CD4-positive, alpha-beta T cell treated with Interleukin-17A for 1 hour (primary cell): ENCODE results near the gene RNF14.
A peak's percentile ranks its signal among the peaks of the same experiment; 100 is the strongest.
"Not testable (repeated sequence)": the region's sequence is repeated elsewhere in the genome, so short reads cannot be mapped to it uniquely, and the experiment has no call there.

Experiments used
- DNase-seq: peaks from one replicate; pipeline ENCODE4 v3.0.0-alpha.2; 2020

RNF14 gene

DNA sequence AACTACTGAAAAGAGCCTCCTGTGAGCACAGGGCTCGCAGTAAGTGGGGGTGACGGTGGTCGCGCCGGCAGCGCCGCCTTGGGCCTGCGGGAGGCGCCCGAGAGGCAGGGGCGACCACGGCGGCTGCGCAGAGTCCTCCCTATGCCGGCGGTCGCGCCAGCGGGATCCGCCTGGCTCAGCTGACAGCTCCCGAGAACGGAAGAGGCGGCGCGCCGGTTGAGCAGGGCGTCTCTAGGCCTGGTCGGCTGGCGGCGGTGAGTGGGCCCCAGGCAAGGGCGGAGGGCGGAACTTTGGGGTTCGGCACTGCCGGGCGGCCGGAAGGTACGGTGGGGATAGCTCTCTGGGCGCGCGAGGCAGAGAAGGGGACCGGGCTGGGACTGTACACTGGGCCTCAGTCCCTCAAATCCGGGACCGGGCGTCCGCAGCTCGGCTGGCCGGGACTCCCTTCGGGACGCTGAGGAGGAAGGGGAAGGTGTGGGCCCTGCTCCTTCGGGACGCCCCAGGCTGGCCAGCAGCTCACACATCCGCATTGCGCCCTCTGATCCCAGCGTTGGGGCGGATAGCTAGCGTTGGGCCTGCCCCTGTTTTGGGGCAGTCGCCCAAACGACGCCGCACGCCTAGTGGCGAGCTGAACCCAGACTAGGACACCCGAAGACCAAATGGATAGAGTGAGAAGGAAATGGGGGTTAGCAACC lies at the start of gene RNF14:
Gene RNF14 (plus strand): TSS at position 192 of the 695 bp plus-strand sequence. CDS start 4,484 bp downstream, outside the sequence.
- peak; percentile 94 for DNase-seq

DNA sequence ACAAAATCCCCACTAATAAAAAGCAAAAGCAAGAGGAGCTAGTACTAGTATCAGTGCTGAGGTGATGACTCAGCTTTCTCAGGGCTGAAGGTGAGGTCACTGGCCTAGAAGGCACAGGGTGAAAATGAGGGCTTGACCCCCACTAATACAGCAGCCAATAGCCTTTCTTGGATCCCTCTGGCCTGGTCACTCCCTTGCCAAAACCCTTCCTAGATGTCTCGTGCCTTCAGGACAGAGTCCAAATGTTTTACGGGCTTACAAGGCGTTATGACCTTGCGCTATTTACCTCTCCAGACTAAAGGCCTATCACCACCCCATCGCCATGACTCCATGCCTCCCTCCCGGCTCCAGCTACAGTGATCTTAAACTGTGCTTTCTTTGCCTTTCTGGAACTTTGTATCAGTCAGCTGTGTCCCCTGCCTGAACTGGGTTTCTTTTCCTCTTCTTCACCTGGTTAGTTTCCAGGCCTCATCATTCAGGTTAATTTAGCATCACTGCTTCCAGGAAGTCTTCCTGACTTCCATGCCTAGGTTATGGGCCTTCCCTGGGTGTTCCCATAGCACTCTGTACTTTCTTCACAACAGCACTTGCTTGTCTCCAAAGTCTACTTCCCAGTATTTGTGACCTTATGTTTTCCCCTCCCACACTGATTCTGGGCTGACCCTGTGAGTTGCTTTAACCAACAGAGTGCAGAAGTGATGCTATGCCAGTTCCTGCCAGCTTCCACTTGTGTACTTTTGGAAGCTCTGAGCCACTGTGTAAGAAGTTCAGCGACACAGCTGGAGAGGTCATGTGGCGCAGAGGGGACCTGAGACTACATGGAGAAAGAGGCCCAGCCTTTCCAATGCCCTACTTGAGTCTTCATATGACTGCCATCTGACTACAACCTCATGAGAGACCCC lies 49.4 kb upstream of the RNF14 start:
- DNase-seq: no peak

DNA sequence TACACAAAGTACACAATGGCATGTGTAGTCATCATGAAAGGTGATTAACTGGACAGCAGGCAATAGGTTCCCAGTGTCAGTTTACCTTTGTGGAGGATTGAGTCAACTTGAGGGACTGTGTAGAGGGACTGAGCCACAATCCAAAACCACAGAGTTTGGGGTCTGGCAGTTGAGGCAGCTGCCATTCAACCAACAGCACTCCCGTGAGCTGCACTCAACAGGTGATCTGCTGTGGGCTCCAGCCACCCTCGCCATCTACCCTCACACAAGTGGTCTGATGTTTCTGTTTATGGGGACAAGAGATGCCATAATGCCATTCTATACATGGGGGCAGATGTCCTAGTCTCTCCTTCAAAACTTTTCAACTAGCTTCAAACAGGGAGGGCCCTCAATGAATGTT lies 48.1 kb upstream of the RNF14 start:
- DNase-seq: no peak

GRCh38 chr5:141922827-141923447 lies 46.0 kb upstream of the RNF14 start:
- not testable (repeated sequence) for DNase-seq

DNA sequence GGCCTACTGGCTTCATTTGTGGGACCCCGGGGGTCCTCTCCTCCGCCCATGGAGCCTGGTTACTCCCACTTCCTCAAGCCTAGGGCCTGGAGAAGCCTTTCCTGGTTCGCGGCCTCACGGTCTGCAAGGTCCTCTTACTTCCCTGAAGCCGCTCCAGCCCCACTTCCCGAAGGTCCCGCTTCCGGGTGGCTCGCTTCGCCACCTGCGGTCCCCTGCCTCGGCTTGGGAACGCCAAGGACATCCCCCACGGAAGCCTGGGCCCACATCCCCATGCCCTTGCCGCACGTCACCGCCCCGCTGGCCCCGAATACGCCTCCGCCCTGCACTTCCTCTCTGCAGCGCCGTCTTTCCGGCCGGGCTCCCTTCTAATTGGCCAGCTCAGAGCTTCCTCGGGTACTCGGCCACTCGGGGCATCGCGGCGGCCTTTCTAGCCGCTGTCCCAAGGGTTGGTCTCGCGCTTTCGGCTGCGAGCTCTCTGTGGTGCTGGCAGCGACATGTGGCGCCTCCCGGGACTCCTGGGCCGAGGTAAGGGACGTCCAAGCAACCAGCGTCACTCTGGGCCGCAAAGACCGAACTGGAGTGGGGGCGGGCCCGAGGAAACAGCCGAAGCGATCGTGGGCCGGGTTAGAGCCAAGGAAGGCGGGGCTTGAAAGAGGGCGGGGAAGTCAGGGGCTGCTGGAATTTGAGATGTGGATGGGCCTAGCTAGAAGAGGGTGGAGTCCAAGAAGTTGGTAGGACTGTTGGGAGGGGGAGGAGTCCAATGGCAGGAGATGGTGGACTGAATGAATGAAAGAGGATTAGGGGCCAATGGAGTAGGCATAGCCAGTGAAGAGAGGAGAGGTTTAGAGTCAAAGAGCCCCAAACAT lies 45.2 kb upstream of the RNF14 start, which contains the start of gene DELE1:
Gene DELE1 (plus strand): TSS at position 424 of the 866 bp plus-strand sequence. CDS start 71 bp downstream, at position 495.
- DNase-seq: peak; percentile 92

- DNase-seq: no peak
Measured at GRCh38 chr5:141926434-141926833, 42.5 kb upstream of the RNF14 start.

DNA sequence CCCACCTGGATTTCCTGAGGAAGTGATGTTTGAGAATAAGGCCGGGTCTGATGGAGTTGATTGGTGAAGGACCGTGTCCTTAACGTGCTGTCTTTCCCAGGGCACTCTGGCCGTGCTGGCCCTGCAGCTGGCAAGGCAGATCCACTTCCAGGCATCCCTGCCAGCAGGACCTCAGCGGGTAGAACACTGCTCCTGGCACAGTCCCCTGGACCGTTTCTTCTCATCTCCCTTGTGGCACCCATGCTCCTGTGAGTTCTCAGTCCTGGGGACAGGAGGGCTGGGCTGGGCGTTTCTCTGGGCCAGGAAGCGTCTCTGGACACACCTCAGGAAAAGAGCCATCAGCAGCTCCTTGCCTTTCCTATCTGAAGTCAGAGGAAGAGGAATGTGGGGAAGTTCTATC lies 40.9 kb upstream of the RNF14 start:
- DNase-seq: no peak

- no peak for DNase-seq
Measured at GRCh38 chr5:141929398-141930058, 39.4 kb upstream of the RNF14 start.

DNA sequence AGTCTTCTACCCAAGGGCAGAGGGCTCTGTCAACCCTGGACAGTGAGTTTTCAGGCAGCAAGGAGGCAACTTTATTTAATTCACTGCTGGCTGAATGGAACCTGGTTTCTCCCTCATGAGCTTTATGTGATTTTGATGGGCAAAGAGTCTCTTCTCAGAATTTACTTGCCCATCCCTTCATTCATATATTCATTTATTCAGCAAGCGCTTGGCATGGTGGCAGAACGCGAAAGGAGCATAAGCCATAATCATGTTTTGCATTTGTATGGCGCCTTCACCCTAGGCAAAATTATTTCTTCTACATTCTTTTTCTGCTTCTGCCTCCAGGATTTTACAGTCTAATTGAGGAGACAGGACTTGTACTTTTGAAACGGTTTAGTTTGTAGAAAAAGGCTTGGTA lies 37.2 kb upstream of the RNF14 start:
- no peak for DNase-seq

DNA sequence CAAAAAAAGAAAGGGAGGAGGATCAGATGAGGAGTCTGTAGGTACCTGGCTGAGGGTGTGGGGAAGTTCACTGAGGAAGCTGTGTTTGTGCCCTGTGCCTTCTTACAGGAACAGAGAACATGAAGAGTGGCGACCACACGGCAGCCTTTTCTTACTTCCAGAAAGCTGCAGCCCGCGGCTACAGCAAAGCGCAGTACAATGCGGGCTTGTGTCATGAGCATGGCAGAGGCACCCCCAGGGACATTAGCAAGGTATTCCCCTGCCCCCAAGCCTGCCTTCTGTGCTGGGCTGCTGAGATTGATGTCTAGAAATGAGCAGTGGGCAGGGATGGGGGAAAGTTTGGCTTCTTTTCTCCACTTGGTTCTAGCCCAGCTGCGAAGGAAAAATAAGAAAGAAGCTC lies 35.8 kb upstream of the RNF14 start:
- no peak for DNase-seq

DNA sequence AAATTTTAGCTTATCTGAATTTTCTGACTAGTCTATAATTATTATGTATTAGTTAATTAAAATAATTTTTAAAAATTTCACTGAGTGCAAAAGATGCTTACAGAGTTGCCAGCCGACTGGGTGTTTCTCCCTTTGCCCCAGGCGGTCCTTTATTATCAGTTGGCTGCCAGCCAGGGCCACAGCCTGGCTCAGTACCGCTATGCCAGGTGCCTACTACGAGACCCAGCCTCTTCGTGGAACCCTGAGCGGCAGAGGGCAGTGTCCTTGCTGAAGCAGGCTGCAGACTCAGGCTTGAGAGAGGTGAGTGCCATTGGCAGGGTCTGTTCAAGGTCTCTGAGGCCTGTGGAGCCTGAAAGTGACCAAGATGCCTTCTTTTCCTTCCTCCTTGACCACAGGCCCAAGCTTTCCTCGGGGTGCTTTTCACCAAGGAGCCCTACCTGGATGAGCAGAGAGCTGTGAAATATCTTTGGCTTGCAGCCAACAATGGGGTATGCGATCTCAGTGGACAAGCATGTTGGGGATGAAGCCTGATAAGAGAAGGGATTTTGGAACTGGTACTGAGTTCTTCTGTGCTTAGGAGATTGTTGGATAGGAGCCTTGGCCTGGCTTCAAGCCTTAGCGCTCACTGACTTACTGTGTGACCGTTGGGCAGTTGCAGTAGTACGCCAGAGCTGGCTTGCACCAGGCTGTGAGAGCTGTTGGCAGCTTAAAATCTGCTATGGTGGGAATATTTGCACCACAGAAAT lies 34.6 kb upstream of the RNF14 start:
- DNase-seq: no peak

DNA sequence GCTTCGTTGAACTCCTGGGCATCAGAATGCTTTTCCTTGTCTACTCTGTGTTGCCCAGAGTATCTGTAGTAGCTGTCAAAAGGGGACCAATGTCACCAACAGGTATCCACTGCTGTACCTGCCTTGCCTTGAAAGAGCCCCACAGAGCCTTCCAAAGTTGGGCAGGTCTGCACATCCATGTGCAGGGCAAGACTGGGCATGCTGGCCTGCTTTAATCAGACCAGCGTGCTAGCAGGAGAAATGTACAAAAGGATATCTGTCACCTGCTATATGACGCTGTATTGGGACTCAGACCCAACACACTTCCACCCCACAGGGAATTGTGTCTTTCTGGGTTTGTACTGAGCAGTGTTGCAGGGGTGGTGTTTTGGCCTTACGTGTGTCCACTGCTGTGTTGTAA lies 33.4 kb upstream of the RNF14 start:
- DNase-seq: no peak

GRCh38 chr5:141940695-141941271 lies 28.1 kb upstream of the RNF14 start:
- DNase-seq: no peak

- DNase-seq: no peak
Measured at GRCh38 chr5:141941307-141941706, 27.6 kb upstream of the RNF14 start.

DNA sequence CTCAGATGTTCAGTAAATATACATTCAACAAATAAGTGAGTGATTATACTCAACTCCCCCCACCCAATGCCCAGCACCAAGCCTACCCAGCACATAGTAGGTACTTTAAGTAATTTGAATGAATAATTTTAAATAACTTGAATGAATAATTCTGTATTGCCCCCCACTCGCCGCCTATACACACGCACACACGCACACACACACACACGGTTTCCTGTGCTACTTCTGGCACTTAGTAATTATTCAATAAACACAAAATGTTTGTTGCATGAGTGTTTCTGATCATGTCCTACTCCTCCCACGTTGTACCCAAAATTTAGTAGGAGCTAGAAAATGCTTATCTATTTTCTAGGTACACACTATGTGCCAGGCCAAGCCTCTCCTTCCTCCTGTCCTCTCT lies 27.1 kb upstream of the RNF14 start:
- no peak for DNase-seq

DNA sequence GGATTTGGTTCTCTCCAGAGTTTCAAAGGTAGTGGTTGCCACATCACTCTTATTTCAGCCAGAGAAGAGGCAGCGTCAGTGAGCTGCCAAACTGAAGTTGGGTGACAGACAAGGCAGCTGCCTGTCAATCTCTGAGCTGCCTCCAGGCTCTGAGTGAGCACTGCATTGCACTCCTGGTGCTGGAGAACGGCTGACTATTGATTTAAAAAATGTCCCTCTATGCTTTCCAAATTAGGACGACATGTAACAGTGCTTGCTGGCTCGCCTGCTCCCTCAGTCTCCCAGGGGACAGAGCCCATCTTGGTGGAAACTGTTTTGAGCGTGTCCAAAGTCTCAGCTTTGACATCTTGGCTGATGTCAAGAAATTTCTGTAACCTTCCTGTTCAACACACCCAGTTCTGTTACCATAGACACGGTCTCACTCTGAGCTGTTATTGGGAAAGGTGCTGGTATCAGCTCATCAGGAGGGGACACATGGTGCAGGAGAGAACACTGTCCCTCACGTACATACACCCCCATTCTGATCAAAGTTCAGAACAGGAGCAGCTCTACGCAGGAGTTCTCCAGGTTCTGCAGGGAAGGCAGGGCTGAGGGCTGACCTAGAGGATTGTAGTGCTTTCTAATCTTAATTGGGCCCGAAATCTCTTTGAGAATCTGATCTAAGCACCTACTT lies 26.6 kb upstream of the RNF14 start:
- no peak for DNase-seq

DNA sequence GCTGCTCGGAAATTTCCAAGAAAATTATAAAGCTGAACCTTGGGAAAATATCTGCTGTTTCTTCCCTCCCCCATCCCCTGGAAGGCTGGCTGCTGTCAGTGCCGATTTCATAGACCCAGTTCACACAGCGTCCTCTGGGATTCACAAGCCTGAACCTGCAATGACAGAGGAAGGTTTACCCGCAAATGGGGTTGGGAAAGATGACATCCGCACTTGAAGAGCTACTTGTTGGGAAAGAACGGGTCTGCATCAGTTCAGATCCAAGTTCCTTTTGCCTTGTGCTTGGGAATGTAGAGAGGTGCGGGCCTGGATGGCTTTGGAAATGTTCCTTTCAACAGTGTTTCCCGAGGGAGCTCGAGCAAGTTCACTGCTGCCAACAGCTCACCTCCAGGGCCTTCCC lies 24.8 kb upstream of the RNF14 start:
- no peak for DNase-seq

- DNase-seq: no peak
Measured at GRCh38 chr5:141945511-141946051, 23.3 kb upstream of the RNF14 start.

GRCh38 chr5:141947316-141947715 lies 21.6 kb upstream of the RNF14 start:
- no peak for DNase-seq

- no peak for DNase-seq
Measured at GRCh38 chr5:141948812-141949211, 20.1 kb upstream of the RNF14 start.
